Measurements from ENCODE around the gene DHRS7B.

The DHRS7B gene

DNA sequence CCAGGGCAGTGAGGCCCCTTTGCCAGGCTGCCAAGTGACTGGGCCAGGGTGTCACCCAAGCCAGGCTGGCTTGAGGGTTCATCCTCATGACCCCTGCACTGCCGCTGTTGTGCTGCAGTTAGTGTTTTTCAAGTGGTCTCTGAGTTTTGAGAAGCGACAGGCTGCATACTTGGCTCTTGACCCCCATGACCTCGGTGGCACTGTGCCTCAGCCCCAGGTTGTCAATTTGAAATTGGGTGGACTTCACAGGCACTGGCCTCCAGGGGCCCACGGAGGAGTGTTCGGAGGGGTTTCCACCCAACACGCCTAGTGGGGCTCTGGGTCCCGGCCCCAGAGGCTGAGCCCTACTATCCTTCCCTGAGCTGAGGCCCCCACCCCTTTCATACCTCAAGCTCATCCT is 42.7 kb downstream of the DHRS7B start:
- H3K4me1 ChIP-seq (ENCODE audit: control insufficient read depth, insufficient read depth, low read depth, low read length): peaks cover 6% of the 10 kb centered on the region
- H3K4ac ChIP-seq (ENCODE audit: low read depth in 1 of 2, low read length in 2 of 2): no peak overlapping the region
- no peak overlapping the region for H3K14ac ChIP-seq (ENCODE audit: low read length in 2 of 2)
- no peak overlapping the region for H3K4me3 ChIP-seq (ENCODE audit: insufficient read depth in 1 of 2, low read depth in 1 of 2, low read length in 2 of 2)
- H4K91ac ChIP-seq (ENCODE audit: low read length): no peak overlapping the region
- peaks cover 18% of the 10 kb centered on the region for H3K79me1 ChIP-seq (replicated peaks; ENCODE audit: low read length, poor library complexity, severe bottlenecking)
- no peak overlapping the region for H3K27ac ChIP-seq (ENCODE audit: low read length, poor library complexity, severe bottlenecking)
- no peak overlapping the region for H4K8ac ChIP-seq (ENCODE audit: low read length)
- no peak overlapping the region for H2AFZ ChIP-seq (ENCODE audit: low read depth, low read length)
- no peak overlapping the region for H3K18ac ChIP-seq (ENCODE audit: low read depth in 1 of 2, low read length in 2 of 2)
- H2BK120ac ChIP-seq (ENCODE audit: low read depth, low read length): no peak overlapping the region
- no peak overlapping the region for H3K9ac ChIP-seq (ENCODE audit: low read length)
- no peak for DNase-seq
- H3K23ac ChIP-seq (ENCODE audit: low read length in 2 of 2): no peak overlapping the region
- no peak overlapping the region for H2BK12ac ChIP-seq (ENCODE audit: low read length in 2 of 2)
- H3K4me2 ChIP-seq (ENCODE audit: low read length, poor library complexity, severe bottlenecking): no peak overlapping the region
- H2BK5ac ChIP-seq (ENCODE audit: low read depth, low read length, poor library complexity, severe bottlenecking): no peak overlapping the region
- H3K27me3 ChIP-seq (ENCODE audit: control insufficient read depth in 1 of 2, insufficient read depth in 1 of 2, low read length in 2 of 2): no peaks in the 10 kb centered on the region
- H2BK15ac ChIP-seq (ENCODE audit: low read depth, poor library complexity, severe bottlenecking): no peak overlapping the region
- H3K36me3 ChIP-seq (ENCODE audit: control insufficient read depth in 1 of 2, insufficient read depth in 2 of 2, low read depth in 1 of 2, low read length in 2 of 2): peaks cover 10 to 21% of the 10 kb centered on the region in 2 experiments
- no peaks in the 10 kb centered on the region for H3K9me3 ChIP-seq (ENCODE audit: control insufficient read depth, low read length)
- H2AK5ac ChIP-seq (ENCODE audit: low read length, severe bottlenecking): no peak overlapping the region
- 77% methylated on average over 7 of the region's 7 CpGs for WGBS

DNA sequence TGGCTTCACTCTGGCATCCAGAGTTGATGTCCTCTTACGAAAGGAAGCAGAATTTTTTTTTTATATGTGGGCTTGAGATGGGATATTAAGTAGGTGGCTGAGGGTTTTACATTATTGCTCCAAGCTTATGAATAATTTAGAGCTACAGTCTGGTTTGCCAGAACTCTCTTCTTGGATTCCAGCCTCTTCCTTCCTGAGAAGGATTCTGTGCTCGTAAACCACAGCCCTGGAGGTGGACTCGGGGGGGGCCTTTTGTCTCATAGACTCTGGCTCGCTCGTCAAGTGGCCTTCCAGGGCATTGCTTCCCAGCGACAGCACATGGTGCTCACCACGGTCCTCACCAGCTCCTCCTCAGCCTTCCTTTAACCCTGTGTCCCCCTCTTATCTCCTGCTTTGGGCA is 44.0 kb downstream of the DHRS7B start:
- Histone ChIP-seq H4K91ac (ENCODE audit: low read length) (no peak overlapping the region), H3K79me1 (replicated peaks; ENCODE audit: low read length, poor library complexity, severe bottlenecking) (peaks cover 18% of the 10 kb centered on the region), H2BK5ac (ENCODE audit: low read depth, low read length, poor library complexity, severe bottlenecking) (no peak overlapping the region), H4K8ac (ENCODE audit: low read length) (no peak overlapping the region), H3K18ac (ENCODE audit: low read depth in 1 of 2, low read length in 2 of 2) (no peak overlapping the region), H3K4me2 (ENCODE audit: low read length, poor library complexity, severe bottlenecking) (no peak overlapping the region), H3K27ac (ENCODE audit: low read length, poor library complexity, severe bottlenecking) (no peak overlapping the region), H3K9ac (ENCODE audit: low read length) (no peak overlapping the region), H3K4ac (ENCODE audit: low read depth in 1 of 2, low read length in 2 of 2) (no peak overlapping the region), H3K9me3 (ENCODE audit: control insufficient read depth, low read length) (no peaks in the 10 kb centered on the region), H3K27me3 (ENCODE audit: control insufficient read depth in 1 of 2, insufficient read depth in 1 of 2, low read length in 2 of 2) (no peaks in the 10 kb centered on the region), H3K23ac (ENCODE audit: low read length in 2 of 2) (no peak overlapping the region), H2BK12ac (ENCODE audit: low read length in 2 of 2) (no peak overlapping the region), H2AK5ac (ENCODE audit: low read length, severe bottlenecking) (no peak overlapping the region), H3K14ac (ENCODE audit: low read length in 2 of 2) (no peak overlapping the region), H3K4me3 (ENCODE audit: insufficient read depth in 1 of 2, low read depth in 1 of 2, low read length in 2 of 2) (no peak overlapping the region), H3K36me3 (ENCODE audit: control insufficient read depth in 1 of 2, insufficient read depth in 2 of 2, low read depth in 1 of 2, low read length in 2 of 2) (peaks cover 13 to 22% of the 10 kb centered on the region in 2 experiments), H2BK120ac (ENCODE audit: low read depth, low read length) (no peak overlapping the region), H2AFZ (ENCODE audit: low read depth, low read length) (no peak overlapping the region), H3K4me1 (ENCODE audit: control insufficient read depth, insufficient read depth, low read depth, low read length) (peaks cover 16% of the 10 kb centered on the region), H2BK15ac (ENCODE audit: low read depth, poor library complexity, severe bottlenecking) (no peak overlapping the region)
- DNase-seq: no peak
- 91% methylated on average over 5 of the region's 7 CpGs for WGBS

DNA sequence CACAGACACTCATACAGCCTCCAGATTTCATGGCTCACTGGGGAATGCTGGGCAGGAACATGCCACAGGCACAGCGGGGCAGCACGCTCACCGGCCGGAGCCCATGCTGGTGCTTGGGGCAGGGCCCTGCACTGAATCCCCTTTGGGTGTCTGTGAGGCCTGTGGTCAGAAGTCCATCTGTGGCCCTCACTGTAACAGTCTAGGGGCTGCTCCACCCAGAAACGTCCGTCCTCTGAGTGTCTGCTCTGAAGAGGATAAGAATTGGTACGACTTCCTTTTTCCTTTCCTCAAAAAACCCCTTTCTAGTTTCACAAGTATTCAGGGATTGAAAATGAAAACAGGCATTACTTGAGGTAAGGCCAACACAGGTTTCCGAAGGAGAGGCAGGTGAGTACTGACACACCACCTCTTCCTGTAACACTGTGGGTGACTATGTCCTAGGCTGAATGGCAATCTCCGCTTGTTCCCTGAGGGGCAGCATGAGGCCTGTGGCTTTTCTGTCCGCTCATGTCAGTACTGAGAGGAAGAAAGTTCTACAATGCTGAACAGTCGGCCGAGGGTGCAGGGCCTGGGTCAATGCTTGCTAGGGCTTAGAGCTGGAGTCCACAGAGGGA is 44.7 kb downstream of the DHRS7B start:
- no peak overlapping the region for H3K9ac ChIP-seq (ENCODE audit: low read length)
- no peak overlapping the region for H3K18ac ChIP-seq (ENCODE audit: low read depth in 1 of 2, low read length in 2 of 2)
- no peak overlapping the region for H3K4ac ChIP-seq (ENCODE audit: low read depth in 1 of 2, low read length in 2 of 2)
- H3K14ac ChIP-seq (ENCODE audit: low read length in 2 of 2): no peak overlapping the region
- no peak overlapping the region for H3K4me3 ChIP-seq (ENCODE audit: insufficient read depth in 1 of 2, low read depth in 1 of 2, low read length in 2 of 2)
- no peak overlapping the region for H2BK12ac ChIP-seq (ENCODE audit: low read length in 2 of 2)
- no peak for DNase-seq
- H2AFZ ChIP-seq (ENCODE audit: low read depth, low read length): no peak overlapping the region
- H2BK15ac ChIP-seq (ENCODE audit: low read depth, poor library complexity, severe bottlenecking): no peak overlapping the region
- no peak overlapping the region for H3K27ac ChIP-seq (ENCODE audit: low read length, poor library complexity, severe bottlenecking)
- H4K91ac ChIP-seq (ENCODE audit: low read length): no peak overlapping the region
- H3K9me3 ChIP-seq (ENCODE audit: control insufficient read depth, low read length): no peaks in the 10 kb centered on the region
- no peaks in the 10 kb centered on the region for H3K27me3 ChIP-seq (ENCODE audit: control insufficient read depth in 1 of 2, insufficient read depth in 1 of 2, low read length in 2 of 2)
- H2AK5ac ChIP-seq (ENCODE audit: low read length, severe bottlenecking): no peak overlapping the region
- H3K79me1 ChIP-seq (replicated peaks; ENCODE audit: low read length, poor library complexity, severe bottlenecking): peaks cover 13% of the 10 kb centered on the region
- H2BK120ac ChIP-seq (ENCODE audit: low read depth, low read length): no peak overlapping the region
- no peak overlapping the region for H3K4me2 ChIP-seq (ENCODE audit: low read length, poor library complexity, severe bottlenecking)
- WGBS: 96% methylated on average over 12 of the region's 12 CpGs
- H3K36me3 ChIP-seq (ENCODE audit: control insufficient read depth in 1 of 2, insufficient read depth in 2 of 2, low read depth in 1 of 2, low read length in 2 of 2): peaks cover 13 to 22% of the 10 kb centered on the region in 2 experiments
- no peak overlapping the region for H4K8ac ChIP-seq (ENCODE audit: low read length)
- H3K4me1 ChIP-seq (ENCODE audit: control insufficient read depth, insufficient read depth, low read depth, low read length): peaks cover 16% of the 10 kb centered on the region
- H2BK5ac ChIP-seq (ENCODE audit: low read depth, low read length, poor library complexity, severe bottlenecking): no peak overlapping the region
- no peak overlapping the region for H3K23ac ChIP-seq (ENCODE audit: low read length in 2 of 2)

- no peak overlapping the region for H3K23ac ChIP-seq (ENCODE audit: low read length in 2 of 2)
- peaks cover 13% of the 10 kb centered on the region for H3K79me1 ChIP-seq (replicated peaks; ENCODE audit: low read length, poor library complexity, severe bottlenecking)
- no peak overlapping the region for H3K4ac ChIP-seq (ENCODE audit: low read depth in 1 of 2, low read length in 2 of 2)
- DNase-seq: no peak
- H2AK5ac ChIP-seq (ENCODE audit: low read length, severe bottlenecking): no peak overlapping the region
- H3K4me2 ChIP-seq (ENCODE audit: low read length, poor library complexity, severe bottlenecking): no peak overlapping the region
- no peak overlapping the region for H2AFZ ChIP-seq (ENCODE audit: low read depth, low read length)
- no peak overlapping the region for H3K27ac ChIP-seq (ENCODE audit: low read length, poor library complexity, severe bottlenecking)
- H3K14ac ChIP-seq (ENCODE audit: low read length in 2 of 2): no peak overlapping the region
- WGBS: 96% methylated on average over 17 of the region's 17 CpGs
- H4K91ac ChIP-seq (ENCODE audit: low read length): no peak overlapping the region
- no peak overlapping the region for H2BK15ac ChIP-seq (ENCODE audit: low read depth, poor library complexity, severe bottlenecking)
- H3K27me3 ChIP-seq (ENCODE audit: control insufficient read depth in 1 of 2, insufficient read depth in 1 of 2, low read length in 2 of 2): no peaks in the 10 kb centered on the region
- no peak overlapping the region for H2BK120ac ChIP-seq (ENCODE audit: low read depth, low read length)
- no peak overlapping the region for H2BK5ac ChIP-seq (ENCODE audit: low read depth, low read length, poor library complexity, severe bottlenecking)
- H3K18ac ChIP-seq (ENCODE audit: low read depth in 1 of 2, low read length in 2 of 2): no peak overlapping the region
- no peak overlapping the region for H3K4me3 ChIP-seq (ENCODE audit: insufficient read depth in 1 of 2, low read depth in 1 of 2, low read length in 2 of 2)
- no peak overlapping the region for H2BK12ac ChIP-seq (ENCODE audit: low read length in 2 of 2)
- H4K8ac ChIP-seq (ENCODE audit: low read length): no peak overlapping the region
- H3K9me3 ChIP-seq (ENCODE audit: control insufficient read depth, low read length): no peaks in the 10 kb centered on the region
- peaks cover 15 to 22% of the 10 kb centered on the region in 2 experiments for H3K36me3 ChIP-seq (ENCODE audit: control insufficient read depth in 1 of 2, insufficient read depth in 2 of 2, low read depth in 1 of 2, low read length in 2 of 2)
- H3K4me1 ChIP-seq (ENCODE audit: control insufficient read depth, insufficient read depth, low read depth, low read length): peaks cover 16% of the 10 kb centered on the region
- no peak overlapping the region for H3K9ac ChIP-seq (ENCODE audit: low read length)
These were observed 45.3 kb downstream of the DHRS7B start for GRCh38 chr17:21171970-21172510.

All from mesenchymal stem cell (in vitro differentiated cells and primary cell).